CD14-positive monocyte (primary cell): ENCODE results near the gene PRRG1. TPM values are rescaled to one million over a fixed set of nuclear protein-coding genes. Genes with fewer than 3 reads are reported as not detected.

ENCODE experiments used
- DNase-seq, 3 donors: peaks; one replicate each; pipeline ENCODE4 v3.0.0-alpha.2; 2011 to 2022
- H2AFZ ChIP-seq: 2 replicates; pipeline ENCODE4 v1.6.0; 2012; ENCODE audit warnings: mild to moderate bottlenecking, low read depth, low read length, inconsistent platforms; ENCODE audit not compliant: insufficient read depth, poor library complexity, severe bottlenecking
- H3K27ac ChIP-seq, 2 donors: 1 replicate in 1 of 2; 2 replicates in 1 of 2; pipeline ENCODE4 v1.5.1; 2012 to 2013; ENCODE audit warnings: low read length in 2 of 2, control low read depth in 1 of 2, inconsistent platforms in 1 of 2, low read depth in 1 of 2, mild to moderate bottlenecking in 1 of 2
- H3K27me3 ChIP-seq, 2 donors: one replicate each; pipeline versions ENCODE4 v1.6.0 to v1.6.1; 2011 to 2013; ENCODE audit warnings: low read length in 2 of 2; ENCODE audit not compliant: control insufficient read depth in 2 of 2, insufficient read depth in 2 of 2
- H3K36me3 ChIP-seq, 2 donors: replicated peaks in 1 of 2; 1 replicate in 1 of 2; 2 replicates in 1 of 2; pipeline versions ENCODE4 v1.5.1 to v1.6.1; 2012 to 2013; ENCODE audit warnings: low read length in 2 of 2, control low read depth in 1 of 2, inconsistent platforms in 1 of 2, mild to moderate bottlenecking in 1 of 2; ENCODE audit not compliant: insufficient read depth in 2 of 2, control insufficient read depth in 1 of 2
- H3K4me1 ChIP-seq, 2 donors: 1 replicate in 1 of 2; 2 replicates in 1 of 2; pipeline versions ENCODE4 v1.5.1 to v1.6.1; 2012 to 2013; ENCODE audit warnings: low read length in 2 of 2, control low read depth in 1 of 2, inconsistent platforms in 1 of 2, mild to moderate bottlenecking in 1 of 2, moderate library complexity in 1 of 2; ENCODE audit not compliant: insufficient read depth in 2 of 2, control insufficient read depth in 1 of 2
- H3K4me2 ChIP-seq: replicated peaks from 2 replicates; pipeline ENCODE3; 2012; ENCODE audit warnings: low read length, moderate library complexity, mild to moderate bottlenecking; ENCODE audit not compliant: poor library complexity, severe bottlenecking; ENCODE audit errors: extremely low read depth
- H3K4me3 ChIP-seq, 3 experiments: fragments of 200-600 bp in 1 of 3; sonication (generic) in 1 of 3; replicated peaks in 1 of 3; 1 replicate in 2 of 3; 2 replicates in 1 of 3; pipeline ENCODE4 v1.5.1; 2011 to 2013; ENCODE audit warnings: low read length in 3 of 3, mild to moderate bottlenecking in 3 of 3, control low read depth in 2 of 3, low read depth in 2 of 3, inconsistent platforms in 1 of 3, moderate library complexity in 1 of 3
- H3K79me2 ChIP-seq: 2 replicates; pipeline ENCODE4 v1.6.0; 2012; ENCODE audit warnings: mild to moderate bottlenecking, control low read depth, inconsistent platforms, low read length, moderate library complexity; ENCODE audit not compliant: insufficient read depth
- H3K9ac ChIP-seq: 2 replicates; pipeline ENCODE4 v1.6.0; 2017; ENCODE audit warnings: low read length, mild to moderate bottlenecking; ENCODE audit not compliant: insufficient read depth, poor library complexity, severe bottlenecking
- H3K9me3 ChIP-seq, 2 donors: replicated peaks in 1 of 2; 1 replicate in 1 of 2; 2 replicates in 1 of 2; pipeline versions ENCODE4 v1.5.1 to v1.6.1; 2012 to 2013; ENCODE audit warnings: low read length in 2 of 2, control low read depth in 1 of 2; ENCODE audit not compliant: control insufficient read depth in 1 of 2, insufficient read depth in 1 of 2
- H4K20me1 ChIP-seq: 2 replicates; pipeline ENCODE4 v1.6.0; 2012; ENCODE audit warnings: mild to moderate bottlenecking, low read length, control low read depth, moderate library complexity; ENCODE audit not compliant: insufficient read depth
- H3K27ac Mint-ChIP-seq, 7 donors: one replicate each; pipeline ENCODE4 v1.8.0; 2020; ENCODE audit warnings: mild to moderate bottlenecking in 7 of 7, mixed read lengths in 7 of 7, moderate library complexity in 6 of 7, inconsistent platforms in 2 of 7
- H3K27me3 Mint-ChIP-seq, 3 donors: one replicate each; pipeline ENCODE4 v1.8.0; 2021 to 2022; ENCODE audit warnings: low read depth in 3 of 3, mild to moderate bottlenecking in 3 of 3, mixed read lengths in 3 of 3, moderate library complexity in 3 of 3, inconsistent platforms in 1 of 3
- H3K36me3 Mint-ChIP-seq, 2 donors: one replicate each; pipeline ENCODE4 v1.8.0; 2020; ENCODE audit warnings: mixed read lengths in 2 of 2, inconsistent platforms in 1 of 2, mild to moderate bottlenecking in 1 of 2
- H3K4me1 Mint-ChIP-seq: one replicate; pipeline ENCODE4 v1.8.0; 2020; ENCODE audit warnings: mild to moderate bottlenecking, mixed read lengths
- H3K4me3 Mint-ChIP-seq, 2 donors: one replicate each; pipeline ENCODE4 v1.8.0; 2020; ENCODE audit warnings: mild to moderate bottlenecking in 2 of 2, mixed read lengths in 2 of 2, moderate library complexity in 1 of 2
- H3K9me3 Mint-ChIP-seq, 7 donors: one replicate each; pipeline ENCODE4 v1.8.0; 2020 to 2022; ENCODE audit warnings: mixed read lengths in 7 of 7, mild to moderate bottlenecking in 6 of 7, moderate library complexity in 6 of 7, inconsistent platforms in 2 of 7
- WGBS: methylation state at CpG from one replicate; pipeline ENCODE4 v1.1.5; 2013; ENCODE audit warnings: missing lambda C conversion rate; ENCODE audit not compliant: insufficient coverage; 5-methylcytosine and 5-hydroxymethylcytosine counted together
- intact Hi-C, 2 donors: fragments of 100-400 bp; cut with micrococcal nuclease; formaldehyde crosslinking; loops; one replicate each; pipeline versions ENCODE4 v1.15.0 to v1.15.1; 2023
- polyA plus RNA-seq, 3 donors: library from polyadenylated mRNA; depleted of rRNA in 1 of 3; unstranded in 2 of 3; stranded (reverse) in 1 of 3; fragments of 300-500 nt in 2 of 3; fragments of >200 nt in 1 of 3; fragmentation: Illumina TruSeq in 2 of 3; gene quantifications; 1 replicate in 2 of 3; 2 replicates in 1 of 3; pipeline ENCODE4 v1.2.3, GENCODE V29; 2012 to 2021
- TF ChIP-seq, protein P1 (sequence below): fragments of 200-600 bp; IDR thresholded peaks from one replicate; pipeline ENCODE4 v1.8.0; 2022; ENCODE audit warnings: antibody characterized with exemption, mild to moderate bottlenecking

The PRRG1 gene
- polyA plus RNA-seq, 3 donors = 0.04 to 0.39 (median 0.14) TPM

DNA sequence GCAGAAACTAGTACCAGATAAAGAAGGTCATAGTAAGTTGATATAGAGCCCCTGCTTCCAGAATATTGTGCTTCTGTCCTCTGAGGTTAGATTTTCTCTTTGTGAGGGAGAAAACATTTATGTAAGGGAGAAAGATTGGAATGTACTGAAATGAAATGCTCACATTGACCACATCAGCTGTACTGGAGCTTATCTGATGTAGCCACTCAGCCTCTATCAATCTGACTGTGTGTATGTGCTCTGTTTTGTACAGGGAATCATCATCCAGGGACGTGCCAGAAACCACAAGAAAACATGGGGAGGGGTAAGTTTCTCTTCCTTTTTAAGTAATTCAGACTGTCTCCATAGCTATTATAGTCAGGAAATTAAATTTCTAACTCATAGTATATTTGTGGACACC lies 56.8 kb downstream of the PRRG1 start:
- no peak for DNase-seq
- Histone ChIP-seq H3K9me3 (no peaks in the 10 kb centered on the region), H3K27ac (no peak overlapping the region), H3K79me2 (no peaks in the 10 kb centered on the region), H3K9ac (no peak overlapping the region), H3K36me3 (no peaks in the 10 kb centered on the region), H3K4me3 (no peak overlapping the region), H3K4me1 (no peaks in the 10 kb centered on the region), H2AFZ (no peak overlapping the region), H4K20me1 (no peaks in the 10 kb centered on the region), H3K27me3 (no peaks in the 10 kb centered on the region), H3K4me2 (no peak overlapping the region)
- Mint-ChIP-seq H3K4me1 (no peaks in the 10 kb centered on the region), H3K4me3 (no peak overlapping the region), H3K9me3 (peaks cover 0 to 3% (median 0%) of the 10 kb centered on the region in 7 donors), H3K36me3 (no peaks in the 10 kb centered on the region), H3K27ac (no peak overlapping the region), H3K27me3 (no peaks in the 10 kb centered on the region)
- intact Hi-C loops = no loop called here
- TF ChIP-seq, protein P1, sequence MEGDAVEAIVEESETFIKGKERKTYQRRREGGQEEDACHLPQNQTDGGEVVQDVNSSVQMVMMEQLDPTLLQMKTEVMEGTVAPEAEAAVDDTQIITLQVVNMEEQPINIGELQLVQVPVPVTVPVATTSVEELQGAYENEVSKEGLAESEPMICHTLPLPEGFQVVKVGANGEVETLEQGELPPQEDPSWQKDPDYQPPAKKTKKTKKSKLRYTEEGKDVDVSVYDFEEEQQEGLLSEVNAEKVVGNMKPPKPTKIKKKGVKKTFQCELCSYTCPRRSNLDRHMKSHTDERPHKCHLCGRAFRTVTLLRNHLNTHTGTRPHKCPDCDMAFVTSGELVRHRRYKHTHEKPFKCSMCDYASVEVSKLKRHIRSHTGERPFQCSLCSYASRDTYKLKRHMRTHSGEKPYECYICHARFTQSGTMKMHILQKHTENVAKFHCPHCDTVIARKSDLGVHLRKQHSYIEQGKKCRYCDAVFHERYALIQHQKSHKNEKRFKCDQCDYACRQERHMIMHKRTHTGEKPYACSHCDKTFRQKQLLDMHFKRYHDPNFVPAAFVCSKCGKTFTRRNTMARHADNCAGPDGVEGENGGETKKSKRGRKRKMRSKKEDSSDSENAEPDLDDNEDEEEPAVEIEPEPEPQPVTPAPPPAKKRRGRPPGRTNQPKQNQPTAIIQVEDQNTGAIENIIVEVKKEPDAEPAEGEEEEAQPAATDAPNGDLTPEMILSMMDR = no peak
- no CpG with 5 or more reads among the region's 1 CpG for WGBS

DNA sequence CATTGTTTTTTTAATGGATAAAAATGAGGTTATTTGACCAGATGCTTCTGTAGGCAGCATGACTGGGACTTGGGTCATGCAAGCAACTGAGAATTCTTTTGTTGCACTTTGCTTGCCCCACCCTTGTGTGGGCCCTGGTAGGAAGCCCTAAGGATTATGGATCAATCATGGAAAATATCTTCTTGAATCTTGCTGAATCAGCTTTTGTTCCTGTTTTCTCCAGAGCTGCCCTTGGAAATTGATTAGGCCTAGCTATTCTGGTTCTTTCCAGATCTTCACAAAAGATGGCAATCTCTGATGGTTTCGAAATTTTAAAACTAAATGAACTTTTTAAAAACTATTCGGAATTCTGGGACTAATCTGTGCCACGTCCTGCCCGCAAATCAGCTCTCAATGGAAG lies 58.6 kb downstream of the PRRG1 start:
- no peaks in the 10 kb centered on the region for H3K36me3 Mint-ChIP-seq
- intact Hi-C loops = no loop called here
- WGBS = 100% methylated on average over 2 of the region's 4 CpGs
- H3K27me3 ChIP-seq = no peaks in the 10 kb centered on the region
- H4K20me1 ChIP-seq = no peaks in the 10 kb centered on the region
- DNase-seq = no peak
- no peaks in the 10 kb centered on the region for H3K4me1 Mint-ChIP-seq
- H3K9me3 ChIP-seq = no peaks in the 10 kb centered on the region
- H3K4me1 ChIP-seq = no peaks in the 10 kb centered on the region
- no peak overlapping the region for H3K4me2 ChIP-seq
- H3K9ac ChIP-seq = no peak overlapping the region
- no peaks in the 10 kb centered on the region for H3K79me2 ChIP-seq
- no peaks in the 10 kb centered on the region for H3K36me3 ChIP-seq
- no peaks in the 10 kb centered on the region for H3K27me3 Mint-ChIP-seq
- H3K27ac Mint-ChIP-seq = no peak overlapping the region
- no peaks in the 10 kb centered on the region for H3K9me3 Mint-ChIP-seq
- TF ChIP-seq, protein P1 = no peak
- H3K27ac ChIP-seq = no peak overlapping the region
- no peak overlapping the region for H3K4me3 Mint-ChIP-seq
- H3K4me3 ChIP-seq = no peak overlapping the region
- H2AFZ ChIP-seq = no peak overlapping the region
